Measurements from ENCODE around the gene SYNGR3. TPM values are rescaled to one million over a fixed set of nuclear protein-coding genes. Genes with fewer than 3 reads are reported as not detected.
A peak's percentile ranks its signal among the peaks of the same experiment; 100 is the strongest.
"Not testable (repeated sequence)": the region's sequence is repeated elsewhere in the genome, so short reads cannot be mapped to it uniquely, and the experiment has no call there.

SYNGR3 gene
- total RNA-seq, 1 donor from 2014 or later: 71.3 TPM

DNA sequence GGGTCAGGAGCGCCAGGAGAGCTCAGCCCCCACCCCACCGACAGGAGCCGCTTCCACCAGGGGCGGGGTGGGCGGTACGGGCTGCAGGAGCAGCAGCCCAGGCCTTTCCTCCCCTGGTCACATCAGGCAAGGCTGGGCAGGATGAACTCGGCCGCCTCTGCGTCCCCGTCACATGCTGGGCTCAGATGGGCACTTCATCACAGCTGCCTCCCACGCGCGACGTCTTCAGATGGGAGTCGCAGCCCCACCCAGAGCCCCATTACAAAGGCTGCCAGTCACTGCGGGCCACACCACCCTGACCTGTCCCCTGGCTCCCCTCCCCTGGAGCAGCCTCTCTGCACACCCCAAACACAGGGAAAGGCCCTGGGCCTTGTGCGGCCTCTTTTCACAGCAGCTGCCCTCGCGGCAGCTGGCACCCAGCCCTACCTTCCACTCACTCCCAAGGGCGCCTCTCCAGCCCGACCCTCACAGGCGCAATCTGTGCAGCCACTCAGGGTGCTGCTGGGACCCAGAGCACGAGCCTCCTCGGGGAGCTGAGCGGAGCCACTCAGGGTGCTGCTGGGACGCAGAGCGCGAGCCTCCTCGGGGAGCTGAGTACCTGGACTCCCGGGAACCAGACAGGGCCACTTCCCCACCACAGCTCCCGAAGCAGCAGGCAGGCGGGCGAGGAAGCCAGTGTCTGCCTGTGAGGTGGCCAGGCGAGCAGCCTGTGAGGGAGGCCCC lies 15.2 kb downstream of the SYNGR3 start:
- FAIRE-seq: no peak
- DNase-seq (ENCODE audit: low spot score in 2 of 2): no peak

- FAIRE-seq (no peak), DNase-seq (ENCODE audit: low spot score in 2 of 2) (no peak)
Observed at GRCh38 chr16:2005646-2006045, 15.9 kb downstream of the SYNGR3 start.

DNA sequence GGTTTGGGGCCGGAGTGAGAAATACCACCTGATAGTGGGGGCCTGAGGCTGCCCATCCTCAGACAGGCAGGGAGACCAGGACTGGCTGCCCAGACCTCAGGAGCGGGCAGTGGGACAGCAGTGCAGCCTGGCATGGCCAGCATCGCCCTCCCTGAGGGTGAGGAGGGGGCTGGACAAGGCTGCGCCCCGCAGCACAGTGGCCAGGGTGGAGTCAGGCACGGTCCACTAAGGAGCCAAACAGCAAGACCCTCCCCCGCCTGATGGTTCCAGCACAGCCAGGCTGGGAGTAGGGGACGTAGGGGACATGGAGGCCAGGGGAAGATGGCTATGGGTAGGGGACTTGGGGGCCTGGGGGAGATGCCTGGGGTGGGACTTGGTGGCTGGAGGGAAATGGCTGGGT lies 16.5 kb downstream of the SYNGR3 start:
- FAIRE-seq (no peak), DNase-seq (ENCODE audit: low spot score in 2 of 2) (no peak)

GRCh38 chr16:2007081-2007836 lies 17.5 kb downstream of the SYNGR3 start:
- no peak for DNase-seq (ENCODE audit: low spot score in 2 of 2)
- no peak for FAIRE-seq

DNA sequence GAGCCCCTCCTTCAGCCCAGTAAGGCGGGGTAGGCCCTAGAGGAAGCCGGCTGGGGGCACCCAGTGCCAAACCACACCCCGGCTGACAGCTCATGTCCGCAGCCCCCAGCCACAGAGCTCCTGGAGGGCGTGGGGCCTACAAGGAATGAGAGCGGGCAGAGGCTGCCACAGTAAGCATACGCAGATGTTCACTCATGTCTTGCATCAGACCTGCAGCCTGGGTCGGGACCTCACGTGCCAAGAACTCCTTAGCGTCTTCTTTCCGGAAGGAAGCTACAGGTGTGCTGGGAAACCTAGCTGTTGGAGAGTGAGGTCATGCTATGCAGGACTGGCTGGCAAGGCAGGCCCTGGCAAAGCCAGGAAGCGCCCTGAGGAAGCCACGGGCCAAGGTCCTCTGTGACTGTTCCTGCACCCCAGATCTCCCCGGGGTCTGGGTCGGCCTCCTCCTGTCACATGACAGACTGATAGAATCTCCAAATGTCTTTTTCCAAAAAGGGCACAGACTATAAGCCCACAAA lies 18.3 kb downstream of the SYNGR3 start:
- DNase-seq (ENCODE audit: low spot score in 2 of 2) (no peak), FAIRE-seq (no peak)

DNA sequence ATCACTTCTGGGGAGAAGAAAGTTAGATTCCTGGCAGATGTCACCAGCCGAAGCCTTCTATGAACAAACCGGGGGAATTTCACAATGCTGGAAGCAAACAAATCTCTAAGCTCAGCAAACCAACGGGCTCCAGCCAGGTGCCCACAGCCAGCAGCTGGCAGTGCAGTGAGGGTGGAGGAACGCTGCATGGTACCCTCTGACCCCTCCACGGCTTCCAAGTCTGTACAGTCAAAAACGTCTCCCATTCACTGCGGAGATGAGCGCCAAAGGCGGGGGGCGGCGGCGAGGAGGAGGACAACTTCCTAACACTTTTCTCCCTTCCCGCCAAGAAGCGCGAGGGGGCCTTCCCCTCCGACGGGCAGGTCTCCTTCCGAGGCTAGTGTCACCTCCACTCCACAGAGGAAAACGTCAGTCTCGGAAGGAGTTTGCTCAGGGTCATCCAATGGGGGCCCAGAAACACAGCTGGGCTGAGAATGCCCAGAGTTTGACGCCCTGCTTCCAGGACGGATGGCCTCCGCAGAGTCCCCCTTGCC lies 18.9 kb downstream of the SYNGR3 start:
- no peak for DNase-seq (ENCODE audit: low spot score in 2 of 2)
- FAIRE-seq: no peak

- FAIRE-seq: no peak
- DNase-seq (ENCODE audit: low spot score in 2 of 2): no peak
Observed at GRCh38 chr16:2009164-2009711, 19.5 kb downstream of the SYNGR3 start.

DNA sequence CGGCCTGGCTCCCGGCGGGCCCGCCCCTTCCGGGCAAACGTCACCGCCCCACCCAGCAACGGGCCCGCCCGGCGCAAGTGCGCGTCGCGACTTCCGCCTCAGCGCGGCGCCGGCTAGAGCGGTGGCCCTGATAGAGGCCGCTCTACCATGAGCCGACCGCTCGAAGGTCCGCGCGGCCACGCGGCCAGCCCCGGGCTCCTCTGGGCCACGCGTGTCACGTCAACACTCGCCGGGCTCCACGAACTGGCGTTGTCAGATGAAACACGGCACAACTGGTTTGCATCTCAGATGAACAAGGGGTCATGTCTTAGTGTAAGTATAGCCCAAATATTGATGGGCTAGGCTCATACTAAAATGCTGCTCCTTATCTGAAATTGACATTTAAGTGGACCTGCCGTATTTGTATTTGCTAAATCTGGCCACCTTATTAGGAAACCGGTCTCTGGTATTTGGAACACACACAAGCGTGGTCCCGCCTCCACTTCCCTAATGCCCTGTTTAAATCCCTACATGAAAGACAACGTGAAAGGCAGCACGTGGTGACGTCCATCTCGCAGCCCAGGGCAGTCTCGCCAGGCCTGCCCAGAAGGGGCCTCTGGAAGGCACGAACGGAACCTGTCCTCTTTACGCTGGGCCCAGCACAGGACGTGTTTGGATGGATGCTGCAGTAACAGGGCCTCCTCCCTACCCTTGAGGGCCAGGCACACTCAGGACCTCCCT lies 20.2 kb downstream of the SYNGR3 start, which contains the start of gene ZNF598:
ZNF598 (minus strand) TSS at position 31 of the 720 bp plus-strand sequence.
- FAIRE-seq: no peak
- peak; percentile 99 to 100 for DNase-seq (ENCODE audit: low spot score in 2 of 2)

DNA sequence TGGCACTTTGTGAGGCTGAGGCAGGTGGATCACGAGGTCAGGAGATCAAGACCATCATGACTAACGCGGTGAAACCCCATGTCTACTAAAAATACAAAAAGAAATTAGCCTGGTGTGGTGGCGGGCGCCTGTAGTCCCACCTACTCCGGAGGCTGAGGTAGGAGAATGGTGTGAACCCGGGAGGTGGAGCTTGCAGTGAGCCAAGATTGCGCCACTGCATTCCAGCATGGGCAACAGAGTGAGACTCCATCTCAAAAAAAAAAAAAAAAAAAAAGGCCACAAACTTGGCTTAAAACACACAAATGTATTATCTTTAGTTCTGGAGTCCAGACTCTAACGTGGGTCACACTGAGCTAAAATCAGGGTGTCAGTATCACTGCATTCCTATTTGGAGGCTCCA lies 22.0 kb downstream of the SYNGR3 start:
- not testable (repeated sequence) for FAIRE-seq; DNase-seq (ENCODE audit: low spot score in 2 of 2)

GRCh38 chr16:2013527-2013926 lies 23.8 kb downstream of the SYNGR3 start:
- FAIRE-seq (no peak), DNase-seq (ENCODE audit: low spot score in 2 of 2) (no peak)

GRCh38 chr16:2015117-2015946 lies 25.6 kb downstream of the SYNGR3 start:
- DNase-seq (ENCODE audit: low spot score in 2 of 2) (no peak), FAIRE-seq (no peak)

- DNase-seq (ENCODE audit: low spot score in 2 of 2) (no peak), FAIRE-seq (no peak)
Observed at GRCh38 chr16:2015947-2016208, 26.1 kb downstream of the SYNGR3 start.

- FAIRE-seq (no peak), DNase-seq (ENCODE audit: low spot score in 2 of 2) (no peak)
Observed at GRCh38 chr16:2016407-2016922, 26.7 kb downstream of the SYNGR3 start.

- no peak for DNase-seq (ENCODE audit: low spot score in 2 of 2)
Observed at GRCh38 chr16:2019518-2019920, 29.7 kb downstream of the SYNGR3 start, which contains the start of gene NPW. Gene NPW (plus strand): TSS chr16:2019785.

DNA sequence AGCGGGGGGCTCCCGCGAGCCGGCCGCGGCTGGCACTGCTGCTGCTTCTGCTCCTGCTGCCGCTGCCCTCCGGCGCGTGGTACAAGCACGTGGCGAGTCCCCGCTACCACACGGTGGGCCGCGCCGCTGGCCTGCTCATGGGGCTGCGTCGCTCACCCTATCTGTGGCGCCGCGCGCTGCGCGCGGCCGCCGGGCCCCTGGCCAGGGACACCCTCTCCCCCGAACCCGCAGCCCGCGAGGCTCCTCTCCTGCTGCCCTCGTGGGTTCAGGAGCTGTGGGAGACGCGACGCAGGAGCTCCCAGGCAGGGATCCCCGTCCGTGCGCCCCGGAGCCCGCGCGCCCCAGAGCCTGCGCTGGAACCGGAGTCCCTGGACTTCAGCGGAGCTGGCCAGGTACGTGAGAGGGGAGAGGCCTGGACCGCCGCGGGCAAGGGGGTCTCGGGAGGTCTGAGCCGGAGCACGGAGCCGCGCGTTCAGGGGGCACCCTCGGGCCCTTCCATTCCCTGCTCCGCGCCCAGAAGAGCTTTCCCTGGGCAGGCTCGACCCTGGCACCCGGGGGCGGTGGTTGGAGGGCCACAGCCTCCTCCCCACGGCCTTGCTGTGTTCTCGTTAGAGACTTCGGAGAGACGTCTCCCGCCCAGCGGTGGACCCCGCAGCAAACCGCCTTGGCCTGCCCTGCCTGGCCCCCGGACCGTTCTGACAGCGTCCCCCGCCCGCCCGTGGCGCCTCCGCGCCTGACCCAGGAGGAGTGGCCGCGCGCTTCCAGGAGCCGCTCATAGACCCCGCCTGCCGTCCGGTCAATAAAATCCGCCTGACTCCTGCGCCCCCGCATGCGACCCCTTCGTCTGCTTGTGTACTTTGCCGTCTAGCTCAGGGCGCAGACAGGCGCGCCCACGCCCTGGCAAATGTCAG lies 30.4 kb downstream of the SYNGR3 start:
- FAIRE-seq: no peak
- DNase-seq (ENCODE audit: low spot score in 2 of 2): no peak

More at GRCh38 chr16:2019518-2019920, 29.7 kb downstream of the SYNGR3 start, which contains the start of gene NPW:
- FAIRE-seq: no peak

- no peak for FAIRE-seq
- DNase-seq (ENCODE audit: low spot score in 2 of 2): no peak
Observed at GRCh38 chr16:2022723-2023091, 32.9 kb downstream of the SYNGR3 start.

- peak; percentile 97 to 99 for DNase-seq (ENCODE audit: low spot score in 2 of 2)
- FAIRE-seq: no peak
Observed at GRCh38 chr16:2023092-2024031, 33.6 kb downstream of the SYNGR3 start.
